ENCODE measurements around the gene P3H3.
"Not testable (repeated sequence)": the region's sequence is repeated elsewhere in the genome, so short reads cannot be mapped to it uniquely, and the experiment has no call there.

P3H3 gene

DNA sequence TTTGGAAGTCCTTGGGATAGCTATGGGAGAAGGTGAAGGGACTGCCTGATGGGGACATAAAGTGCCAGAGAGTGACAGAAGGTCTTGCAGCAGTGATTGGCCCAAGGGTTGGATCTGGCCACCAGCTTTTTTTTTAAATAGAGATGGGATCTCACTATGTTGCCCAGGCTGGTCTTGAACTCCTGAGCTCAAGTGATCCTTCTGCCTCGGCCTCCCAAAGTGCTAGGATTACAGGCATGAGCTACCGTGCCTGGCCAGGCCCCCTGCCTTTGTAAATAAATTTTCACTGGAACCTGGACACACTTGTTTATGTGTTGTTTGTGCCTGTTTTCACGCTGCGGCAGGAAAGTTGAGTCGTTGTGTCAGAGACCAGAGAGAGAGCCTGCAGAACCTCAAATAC, 37.1 kb downstream of the P3H3 start:
- DNase-seq (ENCODE audit: low read depth in 1 of 2, low spot score in 1 of 2), result not testable (repeated sequence)

DNA sequence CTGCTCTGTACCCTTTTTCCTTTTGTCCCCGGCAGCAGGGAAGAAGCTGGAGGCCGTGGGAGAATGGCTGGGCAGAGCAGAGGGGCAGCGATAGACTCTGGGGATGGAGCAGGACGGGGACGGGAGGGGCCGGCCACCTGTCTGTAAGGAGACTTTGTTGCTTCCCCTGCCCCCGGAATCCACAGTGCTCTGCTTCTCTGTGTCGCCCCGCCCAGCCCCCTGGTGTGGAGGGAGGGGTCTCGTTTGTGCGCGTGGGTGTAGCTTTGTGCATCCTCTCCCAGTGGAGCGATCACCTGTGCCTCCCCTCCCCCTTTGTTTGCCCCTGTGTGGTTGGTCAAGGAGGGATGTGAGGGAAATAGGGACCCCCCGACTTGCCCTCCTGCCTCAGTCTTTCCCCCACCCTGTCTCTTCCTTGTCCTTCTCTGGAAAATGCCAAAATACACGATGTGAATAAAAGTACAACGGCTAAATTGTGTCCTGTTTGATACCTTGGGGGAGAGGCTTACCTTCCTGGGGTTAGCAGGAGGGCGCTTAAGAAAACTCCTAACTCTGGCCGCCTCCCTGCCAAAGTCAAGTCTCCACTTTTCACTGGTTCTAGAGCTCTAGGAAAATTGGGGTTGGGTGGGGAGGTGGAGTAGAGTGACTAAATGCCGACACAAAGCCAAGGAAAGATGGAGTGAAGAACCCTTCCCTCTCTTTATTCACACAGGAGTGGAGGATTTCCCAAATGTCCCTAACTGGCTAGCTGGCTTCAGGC, 38.1 kb downstream of the P3H3 start:
- no peak for DNase-seq (ENCODE audit: low read depth in 1 of 2, low spot score in 1 of 2)

DNA sequence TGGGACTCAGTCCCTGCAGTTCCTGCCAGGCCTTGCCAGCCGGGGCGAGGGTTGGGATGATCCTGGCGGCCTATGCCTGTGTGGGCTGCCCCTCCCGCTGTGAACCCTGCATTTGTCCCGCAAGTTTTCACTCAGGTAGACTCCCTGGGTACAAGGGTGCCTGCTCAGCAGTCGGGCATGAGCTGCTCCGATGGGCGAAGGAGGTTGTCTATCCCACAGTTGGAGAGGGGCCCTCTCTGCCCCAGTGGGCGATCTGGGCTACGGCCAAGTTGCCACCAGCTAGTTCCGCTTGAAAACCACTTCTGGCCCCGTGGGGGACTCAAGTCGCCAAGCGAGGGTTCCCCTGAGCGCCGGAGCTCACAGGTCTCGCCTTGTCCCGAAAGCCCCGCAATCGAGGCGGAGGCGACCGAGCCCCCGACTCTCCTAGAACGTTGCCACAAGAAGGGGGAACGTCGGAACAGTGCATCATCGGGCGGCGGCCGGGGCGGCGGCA, 38.8 kb downstream of the P3H3 start:
- no peak for DNase-seq (ENCODE audit: low read depth in 1 of 2, low spot score in 1 of 2)

DNA sequence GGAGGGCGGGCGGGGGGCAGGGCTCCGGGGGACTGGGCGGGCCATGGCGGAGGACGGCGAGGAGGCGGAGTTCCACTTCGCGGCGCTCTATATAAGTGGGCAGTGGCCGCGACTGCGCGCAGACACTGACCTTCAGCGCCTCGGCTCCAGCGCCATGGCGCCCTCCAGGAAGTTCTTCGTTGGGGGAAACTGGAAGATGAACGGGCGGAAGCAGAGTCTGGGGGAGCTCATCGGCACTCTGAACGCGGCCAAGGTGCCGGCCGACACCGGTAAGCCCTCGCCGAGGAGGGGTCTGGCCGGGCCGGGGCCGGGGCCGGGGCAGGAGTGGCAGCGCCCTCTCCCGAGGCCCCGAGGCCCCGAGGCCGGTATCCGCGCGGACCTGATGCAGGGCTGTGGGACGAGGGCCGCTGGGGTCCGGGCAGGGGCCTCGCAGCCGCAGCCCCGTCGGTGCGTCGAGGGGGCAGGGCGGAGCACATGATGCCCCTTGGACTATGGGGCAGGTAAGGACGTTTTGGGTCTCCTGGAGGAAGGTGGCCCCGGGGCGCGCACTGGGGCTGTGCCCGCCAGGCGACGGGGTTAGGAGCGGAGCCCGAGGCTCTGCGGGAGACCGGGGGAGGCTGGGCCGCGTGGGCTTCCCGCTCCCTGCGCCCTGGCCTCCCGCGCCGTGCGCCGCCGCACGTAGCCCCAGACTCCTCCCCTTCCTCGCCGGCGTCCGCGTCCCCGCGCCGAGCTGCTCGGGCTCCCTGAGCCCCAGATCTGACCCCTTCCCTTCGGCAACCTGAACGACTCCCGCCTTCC, 39.4 kb downstream of the P3H3 start, which contains the start of gene TPI1:
Gene TPI1, plus strand, starts transcription at position 119 of the 798 bp plus-strand sequence. Its CDS starts 36 bp downstream, at position 155.
- peak; percentile 55 to 74 for DNase-seq (ENCODE audit: low read depth in 1 of 2, low spot score in 1 of 2)

DNA sequence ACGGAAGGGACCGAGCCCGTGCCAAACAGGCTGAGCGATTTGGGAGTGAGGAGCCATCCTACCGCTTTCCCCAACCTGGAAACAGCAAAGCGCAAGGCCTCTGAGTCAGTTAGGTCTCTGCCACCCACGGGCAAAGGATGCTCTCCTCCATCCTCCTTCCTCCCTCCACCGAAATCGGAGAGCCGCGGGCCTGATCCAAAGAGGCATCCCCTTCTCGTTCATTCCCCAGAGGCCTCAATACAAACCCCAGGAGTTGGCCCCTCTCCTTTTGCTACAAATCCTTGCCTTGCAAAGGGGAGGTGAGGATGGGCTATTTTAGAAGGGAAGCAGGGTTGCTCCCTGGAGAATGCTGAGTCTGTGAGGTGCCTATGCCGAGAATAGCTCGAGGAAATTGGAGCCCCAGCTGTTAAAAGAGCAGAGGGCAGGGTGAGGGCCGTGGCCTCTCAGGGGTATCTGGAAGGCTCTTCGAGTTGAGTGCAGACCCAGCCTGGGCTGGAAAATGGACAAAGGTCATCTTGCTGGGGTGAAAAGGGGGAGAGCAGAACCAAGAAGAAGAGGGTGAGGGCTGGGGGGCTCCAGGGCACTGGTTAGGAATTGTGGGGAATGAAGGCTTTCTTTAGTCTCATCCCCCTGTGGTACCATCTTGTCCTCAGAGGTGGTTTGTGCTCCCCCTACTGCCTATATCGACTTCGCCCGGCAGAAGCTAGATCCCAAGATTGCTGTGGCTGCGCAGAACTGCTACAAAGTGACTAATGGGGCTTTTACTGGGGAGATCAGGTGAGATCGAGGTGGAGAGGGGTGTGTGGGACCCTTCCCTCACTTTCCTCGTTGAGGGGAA, 40.2 kb downstream of the P3H3 start:
- no peak for DNase-seq (ENCODE audit: low read depth in 1 of 2, low spot score in 1 of 2)

DNA sequence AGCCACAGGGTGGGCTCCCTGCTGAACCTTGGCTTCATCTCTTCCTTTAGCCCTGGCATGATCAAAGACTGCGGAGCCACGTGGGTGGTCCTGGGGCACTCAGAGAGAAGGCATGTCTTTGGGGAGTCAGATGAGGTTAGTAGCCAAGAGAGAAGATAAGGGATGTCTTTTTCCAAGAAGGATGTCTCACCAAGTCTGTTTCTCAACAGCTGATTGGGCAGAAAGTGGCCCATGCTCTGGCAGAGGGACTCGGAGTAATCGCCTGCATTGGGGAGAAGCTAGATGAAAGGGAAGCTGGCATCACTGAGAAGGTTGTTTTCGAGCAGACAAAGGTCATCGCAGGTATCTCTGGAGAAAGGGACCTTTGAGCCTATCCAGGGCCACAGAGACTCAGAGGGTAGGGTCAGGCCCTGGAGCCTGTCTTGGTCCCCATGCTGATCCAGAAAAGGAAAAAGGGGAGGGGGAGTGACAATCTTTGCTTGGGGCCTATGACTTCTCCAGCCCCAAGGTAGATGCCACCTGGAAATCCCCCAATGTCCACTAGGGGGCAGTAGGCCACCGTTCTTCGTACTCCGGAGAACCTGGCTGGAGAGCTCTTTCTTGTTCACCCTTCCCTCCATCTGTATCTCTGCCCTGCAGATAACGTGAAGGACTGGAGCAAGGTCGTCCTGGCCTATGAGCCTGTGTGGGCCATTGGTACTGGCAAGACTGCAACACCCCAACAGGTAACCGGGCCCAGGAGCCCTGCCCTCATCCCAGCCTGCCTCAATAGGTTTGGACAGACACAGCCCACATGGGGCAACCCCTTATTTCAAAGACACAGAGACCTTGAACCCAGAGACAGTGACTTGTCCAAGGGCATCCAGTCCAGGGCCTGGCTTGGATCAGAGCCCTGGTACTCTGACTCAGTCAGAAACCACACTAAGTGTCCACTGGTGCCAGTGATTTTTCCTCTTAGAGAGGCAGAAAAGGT, 41.1 kb downstream of the P3H3 start:
- DNase-seq (ENCODE audit: low read depth in 1 of 2, low spot score in 1 of 2), result peak; percentile 74 to 78

DNA sequence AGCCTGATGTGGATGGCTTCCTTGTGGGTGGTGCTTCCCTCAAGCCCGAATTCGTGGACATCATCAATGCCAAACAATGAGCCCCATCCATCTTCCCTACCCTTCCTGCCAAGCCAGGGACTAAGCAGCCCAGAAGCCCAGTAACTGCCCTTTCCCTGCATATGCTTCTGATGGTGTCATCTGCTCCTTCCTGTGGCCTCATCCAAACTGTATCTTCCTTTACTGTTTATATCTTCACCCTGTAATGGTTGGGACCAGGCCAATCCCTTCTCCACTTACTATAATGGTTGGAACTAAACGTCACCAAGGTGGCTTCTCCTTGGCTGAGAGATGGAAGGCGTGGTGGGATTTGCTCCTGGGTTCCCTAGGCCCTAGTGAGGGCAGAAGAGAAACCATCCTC, 42.1 kb downstream of the P3H3 start:
- DNase-seq (ENCODE audit: low read depth in 1 of 2, low spot score in 1 of 2), result not testable (repeated sequence)

DNA sequence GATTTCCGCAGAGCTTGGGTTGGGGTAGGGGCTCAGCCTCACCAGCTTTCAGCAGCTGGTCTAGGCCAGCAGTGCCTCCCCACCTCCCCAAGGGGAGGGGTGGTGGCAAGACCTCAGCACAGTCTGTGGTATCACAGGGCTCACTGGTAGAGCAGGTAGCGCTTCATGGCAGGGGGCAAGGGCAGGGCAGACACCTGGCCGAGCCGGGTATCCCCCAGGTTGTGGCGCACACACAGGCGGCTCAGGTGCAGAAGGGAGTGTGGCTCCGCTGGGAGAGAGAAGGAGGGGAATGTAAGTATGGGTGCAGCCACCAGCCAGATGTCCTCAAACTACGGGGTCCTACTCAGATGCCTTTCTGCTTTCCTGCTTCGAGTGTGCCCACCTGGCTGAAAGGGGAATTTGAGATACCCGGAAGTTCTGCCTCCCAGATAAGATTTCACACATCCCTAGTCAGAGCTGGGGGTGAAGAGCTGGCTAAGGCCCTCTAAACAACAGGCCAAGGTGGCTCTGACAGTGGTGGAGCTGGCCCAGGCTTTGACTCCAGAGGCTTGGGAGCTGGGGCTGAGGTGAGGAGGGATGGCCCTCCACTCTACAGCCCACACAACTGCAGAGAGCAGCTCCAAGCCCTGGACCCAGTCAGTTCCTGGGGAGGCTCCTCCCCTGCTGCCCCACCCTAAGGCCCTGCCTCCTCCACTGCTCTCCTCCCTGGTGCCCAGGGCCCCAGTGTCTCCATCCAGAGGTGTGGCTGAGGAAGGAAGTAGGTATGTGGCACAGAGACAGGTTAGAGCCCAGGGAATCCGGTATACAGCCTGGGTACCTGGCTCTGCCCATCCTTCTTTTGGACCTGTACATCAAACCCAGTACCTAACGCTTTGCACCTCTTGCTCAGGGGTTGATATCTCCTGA, 43.1 kb downstream of the P3H3 start:
- DNase-seq (ENCODE audit: low read depth in 1 of 2, low spot score in 1 of 2), result no peak

DNA sequence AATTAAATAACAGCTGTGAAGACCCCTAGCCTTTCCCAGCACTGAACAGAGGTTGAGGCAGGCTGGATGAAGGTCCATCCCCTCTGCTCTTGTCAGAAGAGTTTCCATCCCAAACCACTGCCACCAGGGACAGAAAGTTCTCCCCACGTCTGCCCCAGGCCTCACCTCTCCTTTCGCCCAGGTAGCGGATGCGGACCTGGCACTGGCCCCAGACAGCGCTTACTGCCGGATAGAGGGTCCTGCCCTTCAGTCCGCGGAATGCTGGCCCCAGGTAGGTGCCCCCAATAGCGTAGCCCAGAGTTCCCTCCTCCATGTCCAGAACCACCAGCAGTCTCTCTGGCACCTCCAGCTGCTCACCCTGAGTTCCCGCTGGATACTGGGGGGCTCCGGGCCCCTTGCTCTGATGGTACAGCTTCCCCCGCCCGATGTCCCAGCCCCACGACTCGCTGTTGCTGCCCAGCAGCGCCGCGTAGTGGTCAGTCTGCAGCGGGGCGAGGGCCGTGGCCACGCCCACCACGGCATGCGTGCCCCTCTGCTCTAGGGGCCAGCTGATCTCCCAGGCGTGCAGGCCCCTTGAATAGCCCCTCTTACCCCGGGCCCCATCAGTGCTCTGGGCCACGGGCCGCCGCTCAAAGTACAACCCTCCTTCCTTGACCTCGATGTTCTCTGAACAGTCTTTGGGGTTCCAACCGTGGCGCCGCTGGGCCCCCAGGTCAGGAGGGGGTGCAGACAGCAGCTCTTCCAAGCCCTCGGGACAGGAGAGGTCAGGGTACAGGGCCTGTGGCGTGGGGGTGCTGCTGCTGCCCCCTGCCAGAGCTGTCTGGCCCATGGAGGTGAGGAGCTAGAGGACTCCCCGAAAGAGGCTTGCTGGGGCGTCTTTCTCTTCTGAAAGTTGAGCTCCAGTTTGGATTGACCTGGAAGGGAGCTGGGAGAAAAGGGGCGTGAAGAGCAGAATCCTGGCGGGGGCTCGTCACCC, 44.2 kb downstream of the P3H3 start:
- DNase-seq (ENCODE audit: low read depth in 1 of 2, low spot score in 1 of 2), result peak; percentile 67 to 75

DNA sequence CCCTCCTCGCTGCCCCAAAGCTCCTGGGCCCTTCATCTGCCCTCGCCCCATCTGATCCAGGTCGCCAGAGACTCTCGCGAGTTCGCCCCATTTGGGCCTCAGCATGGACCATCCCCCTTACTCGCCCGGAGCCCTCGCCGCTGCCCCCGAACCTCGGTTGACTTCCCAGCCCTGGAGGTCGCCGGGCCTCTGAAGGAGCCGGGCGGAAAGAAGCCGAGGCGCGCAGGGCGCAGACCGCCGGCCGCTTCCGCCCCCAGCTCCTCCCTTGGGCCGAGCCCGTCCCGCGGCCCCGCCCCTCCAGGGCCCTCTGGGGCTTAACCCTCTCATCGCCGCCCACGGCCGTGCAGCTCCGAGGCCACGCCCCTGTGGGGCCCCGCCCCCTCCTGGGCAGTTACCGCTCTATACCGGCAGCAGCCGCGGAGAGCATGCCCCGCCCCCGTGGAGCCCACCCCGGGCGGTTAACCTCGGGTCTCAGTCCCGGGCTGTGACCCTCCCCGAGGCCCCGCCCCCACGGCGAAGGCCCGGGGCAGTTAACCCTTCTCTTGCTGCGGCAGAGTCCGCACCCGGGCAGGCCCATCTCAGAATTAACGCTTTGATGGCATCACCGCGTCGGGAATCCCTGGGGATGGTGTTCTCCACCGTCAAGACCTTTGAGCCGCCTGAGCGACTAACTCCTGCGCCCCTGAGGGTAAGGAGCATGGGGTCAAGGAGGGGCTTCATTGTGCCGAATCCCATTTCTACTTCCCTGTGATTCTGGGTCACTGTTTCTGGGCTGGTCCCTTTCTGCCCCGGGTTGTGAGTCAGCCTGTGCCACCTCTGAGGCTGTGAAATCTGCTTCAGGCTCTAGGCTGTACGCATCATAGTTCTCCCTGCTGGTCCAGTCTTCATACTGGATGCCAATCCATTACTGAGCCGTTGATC, 45.1 kb downstream of the P3H3 start, which contains the start of gene SPSB2:
Gene SPSB2, minus strand, starts transcription at position 210 of the 921 bp plus-strand sequence. CDS start 402 bp downstream, outside the sequence.
- peak; percentile 97 to 99 for DNase-seq (ENCODE audit: low read depth in 1 of 2, low spot score in 1 of 2)

DNA sequence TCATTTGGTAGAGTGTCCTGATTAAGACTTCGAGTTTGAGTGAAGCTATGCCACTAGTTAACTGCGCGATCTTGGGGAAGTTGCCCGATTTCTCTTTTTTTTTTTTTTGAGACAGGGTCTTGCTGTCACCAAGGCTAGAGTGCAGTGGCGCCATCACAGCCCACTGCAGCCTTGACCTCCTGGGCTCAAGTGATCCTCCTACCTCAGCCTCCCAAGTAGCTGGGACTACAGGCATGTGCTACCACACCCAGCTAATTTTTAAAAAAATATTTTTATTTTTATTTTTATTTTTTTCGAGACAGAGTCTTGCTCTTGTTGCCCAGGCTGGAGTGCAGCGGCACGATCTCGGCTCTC, 45.8 kb downstream of the P3H3 start:
- not testable (repeated sequence) for DNase-seq (ENCODE audit: low read depth in 1 of 2, low spot score in 1 of 2)

DNA sequence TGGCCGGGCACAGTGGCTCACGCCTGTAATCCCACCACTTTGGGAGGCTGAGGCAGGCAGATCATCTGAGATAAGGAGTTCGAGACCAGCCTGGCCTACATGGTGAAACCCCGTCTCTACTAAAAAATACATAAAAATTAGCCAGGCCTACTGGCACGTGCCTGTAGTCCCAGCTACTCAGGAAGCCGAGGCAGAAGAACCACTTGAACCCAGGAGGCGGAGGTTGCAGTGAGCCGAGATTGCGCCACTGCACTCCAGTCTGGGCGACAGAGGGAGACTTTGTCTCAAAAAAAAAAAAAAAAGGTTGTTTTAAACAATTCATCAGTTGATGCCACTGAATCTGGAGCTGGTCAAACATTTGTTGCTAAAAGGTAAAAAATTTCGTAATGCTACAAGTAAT, 51.6 kb downstream of the P3H3 start:
- not testable (repeated sequence) for DNase-seq (ENCODE audit: low read depth in 1 of 2, low spot score in 1 of 2)

DNA sequence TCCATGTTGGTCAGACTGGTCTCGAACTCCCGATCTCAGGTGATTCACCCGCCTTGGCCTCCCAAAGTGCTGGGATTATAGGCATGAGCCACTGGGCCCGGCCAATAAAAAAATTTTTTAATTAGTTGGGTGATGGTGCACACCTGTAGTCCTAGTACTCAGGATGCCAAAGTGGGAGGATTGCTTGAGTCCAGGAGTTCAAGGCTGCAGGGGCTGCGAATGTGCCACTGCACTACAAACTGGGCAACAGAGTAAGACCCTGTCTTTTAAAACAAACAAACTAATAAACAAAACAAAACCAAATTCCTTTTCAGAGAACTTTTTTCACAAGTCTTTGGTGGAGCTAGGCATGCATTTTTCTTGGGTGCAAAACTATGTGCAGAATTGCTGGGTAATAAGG, 55.0 kb downstream of the P3H3 start:
- no peak for DNase-seq (ENCODE audit: low read depth in 1 of 2, low spot score in 1 of 2)

DNA sequence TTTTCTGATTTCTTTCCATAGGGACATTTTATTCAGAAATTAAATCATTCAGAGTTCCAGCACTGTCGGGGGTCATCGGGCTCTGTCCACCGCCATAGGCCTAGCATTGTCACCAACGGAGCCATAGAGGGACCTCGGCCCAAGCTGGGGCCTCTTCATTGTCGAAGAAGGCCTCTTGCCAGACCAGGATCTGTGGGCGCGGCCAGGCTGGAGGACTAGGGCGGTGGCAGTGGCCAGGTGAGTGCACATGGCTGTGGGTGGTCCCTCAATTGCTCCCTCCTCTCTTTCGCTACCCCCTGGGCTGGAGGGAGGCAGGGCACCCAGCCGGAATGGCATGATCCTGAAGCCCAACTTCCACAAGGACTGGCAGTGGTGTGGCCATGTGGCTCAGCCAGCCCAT, 55.5 kb downstream of the P3H3 start:
- DNase-seq (ENCODE audit: low read depth in 1 of 2, low spot score in 1 of 2), result no peak

DNA sequence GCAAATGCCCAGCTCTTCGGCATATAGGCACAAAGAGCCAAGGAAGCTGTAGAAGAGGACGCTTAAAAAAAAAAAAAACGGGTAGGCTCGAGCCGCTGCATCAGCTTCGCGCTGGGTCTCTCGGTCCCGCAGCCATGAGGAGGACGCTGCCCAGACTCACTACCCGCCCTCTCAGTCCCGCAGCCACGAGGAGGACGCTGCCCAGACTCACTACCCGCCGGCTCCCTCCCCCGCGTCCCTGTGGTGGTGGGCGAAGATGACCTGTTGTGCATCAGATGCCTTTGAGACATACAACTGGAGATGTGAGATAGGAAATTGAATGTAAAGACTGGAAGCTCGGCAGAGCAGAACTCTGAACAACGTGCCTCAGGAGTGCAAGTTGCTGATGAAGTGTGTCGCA, 56.3 kb downstream of the P3H3 start:
- no peak for DNase-seq (ENCODE audit: low read depth in 1 of 2, low spot score in 1 of 2)

DNA sequence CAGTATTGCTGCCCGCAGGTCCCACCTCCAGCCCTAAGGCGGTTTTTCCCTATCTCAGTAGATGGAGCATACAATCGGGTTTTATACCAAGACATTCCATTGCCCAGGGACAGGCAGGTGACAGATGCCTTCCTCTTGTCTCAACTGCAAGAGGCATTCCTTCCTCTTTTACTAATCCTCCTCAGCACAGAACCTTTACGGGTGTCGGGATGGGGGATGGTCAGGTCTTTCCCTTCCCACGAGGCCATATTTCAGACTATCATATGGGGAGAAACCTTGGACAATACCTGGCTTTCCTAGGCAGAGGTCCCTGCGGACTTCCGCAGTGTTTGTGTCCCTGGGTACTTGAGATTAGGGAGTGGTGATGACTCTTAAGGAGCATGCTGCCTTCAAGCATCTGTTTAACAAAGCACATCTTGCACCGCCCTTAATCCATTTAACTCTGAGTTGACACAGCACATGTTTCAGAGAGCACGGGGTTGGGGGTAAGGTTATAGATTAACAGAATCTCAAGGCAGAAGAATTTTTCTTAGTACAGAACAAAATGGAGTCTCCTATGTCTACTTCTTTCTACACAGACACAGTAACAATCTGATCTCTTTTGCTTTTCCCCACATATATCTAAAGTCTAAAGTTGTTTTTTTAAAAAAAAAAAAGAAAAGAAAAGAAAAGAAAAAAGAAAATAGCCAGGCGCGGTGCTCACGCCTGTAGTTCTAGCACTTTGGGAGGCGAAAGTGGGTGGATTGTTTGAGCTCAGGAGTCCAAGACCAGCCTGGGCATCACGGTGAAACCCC, 58.2 kb downstream of the P3H3 start:
- DNase-seq (ENCODE audit: low read depth in 1 of 2, low spot score in 1 of 2), result not testable (repeated sequence)
